Activated naive CD8-positive, alpha-beta T cell treated with anti-CD3 and anti-CD28 coated beads for 36 hours (primary cell): ENCODE results near the gene DENND6A. TPM values are rescaled to one million over a fixed set of nuclear protein-coding genes. Genes with fewer than 3 reads are reported as not detected.

Experiments
- DNase-seq: peaks from one replicate; pipeline ENCODE4 v3.0.0; 2021
- H3K27ac Mint-ChIP-seq: one replicate; pipeline ENCODE4 v1.8.0; 2022; ENCODE audit warnings: mild to moderate bottlenecking, moderate library complexity, mixed read lengths
- H3K27me3 Mint-ChIP-seq: one replicate; pipeline ENCODE4 v1.8.0; 2022; ENCODE audit warnings: mild to moderate bottlenecking, mixed read lengths
- H3K36me3 Mint-ChIP-seq: one replicate; pipeline ENCODE4 v1.8.0; 2021; ENCODE audit warnings: mild to moderate bottlenecking, mixed read lengths
- H3K4me1 Mint-ChIP-seq: one replicate; pipeline ENCODE4 v1.8.0; 2021; ENCODE audit warnings: mixed read lengths
- H3K4me3 Mint-ChIP-seq: one replicate; pipeline ENCODE4 v1.8.0; 2022; ENCODE audit warnings: mild to moderate bottlenecking, moderate library complexity, mixed read lengths
- H3K9me3 Mint-ChIP-seq: one replicate; pipeline ENCODE4 v1.8.0; 2022; ENCODE audit warnings: mixed read lengths
- total RNA-seq, 2 experiments: library from RNA; stranded (reverse); gene quantifications; one replicate each; pipeline ENCODE4 v1.2.3, GENCODE V29; 2021

DENND6A gene
- 10 to 100 TPM in 1 of 2 experiments, 1 to 10 TPM in 1; 9.9 to 11.5 TPM for total RNA-seq

- Mint-ChIP-seq H3K27ac (peak within 1 kb of the TSS; percentile 93), H3K27me3 (no peaks in the 10 kb centered on the region), H3K4me1 (peaks cover 31% of the 10 kb centered on the region), H3K36me3 (peaks cover 7% of the 10 kb centered on the region), H3K9me3 (no peaks in the 10 kb centered on the region), H3K4me3 (peak within 1 kb of the TSS; percentile 92)
- peak; percentile 97 for DNase-seq
Observed at GRCh38 chr3:57692396-57693147, at the start of gene DENND6A. Gene DENND6A (minus strand): TSS chr3:57693077. CDS start chr3:57693018, 59 bp downstream.

- H3K4me3 Mint-ChIP-seq: no peak overlapping the region
- no peaks in the 10 kb centered on the region for H3K36me3 Mint-ChIP-seq
- no peaks in the 10 kb centered on the region for H3K9me3 Mint-ChIP-seq
- no peaks in the 10 kb centered on the region for H3K27me3 Mint-ChIP-seq
- no peaks in the 10 kb centered on the region for H3K4me1 Mint-ChIP-seq
- no peak overlapping the region for H3K27ac Mint-ChIP-seq
- DNase-seq: no peak
Observed at GRCh38 chr3:57740027-57740426, 47.1 kb upstream of the DENND6A start.

- Mint-ChIP-seq H3K4me3 (no peak overlapping the region), H3K27ac (no peak overlapping the region), H3K9me3 (no peaks in the 10 kb centered on the region), H3K4me1 (no peaks in the 10 kb centered on the region), H3K36me3 (no peaks in the 10 kb centered on the region), H3K27me3 (no peaks in the 10 kb centered on the region)
- no peak for DNase-seq
Observed at GRCh38 chr3:57738391-57738790, 45.5 kb upstream of the DENND6A start.

GRCh38 chr3:57737840-57738239, 45.0 kb upstream of the DENND6A start:
- no peaks in the 10 kb centered on the region for H3K9me3 Mint-ChIP-seq
- no peak overlapping the region for H3K27ac Mint-ChIP-seq
- H3K4me1 Mint-ChIP-seq: no peaks in the 10 kb centered on the region
- H3K4me3 Mint-ChIP-seq: no peak overlapping the region
- no peak for DNase-seq
- H3K27me3 Mint-ChIP-seq: no peaks in the 10 kb centered on the region
- no peaks in the 10 kb centered on the region for H3K36me3 Mint-ChIP-seq

- DNase-seq: no peak
- Mint-ChIP-seq H3K4me1 (no peaks in the 10 kb centered on the region), H3K36me3 (no peaks in the 10 kb centered on the region), H3K27ac (no peak overlapping the region), H3K27me3 (no peaks in the 10 kb centered on the region), H3K4me3 (no peak overlapping the region), H3K9me3 (no peaks in the 10 kb centered on the region)
Observed at GRCh38 chr3:57735405-57735804, 42.5 kb upstream of the DENND6A start.

GRCh38 chr3:57733790-57734189, 40.9 kb upstream of the DENND6A start:
- H3K4me1 Mint-ChIP-seq: no peaks in the 10 kb centered on the region
- DNase-seq: no peak
- no peak overlapping the region for H3K27ac Mint-ChIP-seq
- no peaks in the 10 kb centered on the region for H3K9me3 Mint-ChIP-seq
- no peaks in the 10 kb centered on the region for H3K27me3 Mint-ChIP-seq
- H3K4me3 Mint-ChIP-seq: no peak overlapping the region
- H3K36me3 Mint-ChIP-seq: no peaks in the 10 kb centered on the region

- Mint-ChIP-seq H3K4me1 (no peaks in the 10 kb centered on the region), H3K4me3 (no peak overlapping the region), H3K9me3 (no peaks in the 10 kb centered on the region), H3K27me3 (no peaks in the 10 kb centered on the region), H3K27ac (no peak overlapping the region), H3K36me3 (no peaks in the 10 kb centered on the region)
- no peak for DNase-seq
Observed at GRCh38 chr3:57731311-57731710, 38.4 kb upstream of the DENND6A start.

- no peak for DNase-seq
- Mint-ChIP-seq H3K27ac (no peak overlapping the region), H3K9me3 (no peaks in the 10 kb centered on the region), H3K27me3 (no peaks in the 10 kb centered on the region), H3K4me1 (no peaks in the 10 kb centered on the region), H3K36me3 (no peaks in the 10 kb centered on the region), H3K4me3 (no peak overlapping the region)
Observed at GRCh38 chr3:57730682-57731081, 37.8 kb upstream of the DENND6A start.

- Mint-ChIP-seq H3K27ac (no peak overlapping the region), H3K4me3 (no peak overlapping the region)
Observed at GRCh38 chr3:57729334-57730045, 36.6 kb upstream of the DENND6A start.

GRCh38 chr3:57727106-57727505, 34.2 kb upstream of the DENND6A start:
- Mint-ChIP-seq H3K27me3 (no peaks in the 10 kb centered on the region), H3K36me3 (no peaks in the 10 kb centered on the region), H3K4me3 (no peak overlapping the region), H3K4me1 (no peaks in the 10 kb centered on the region), H3K27ac (no peak overlapping the region), H3K9me3 (no peaks in the 10 kb centered on the region)
- no peak for DNase-seq

More at GRCh38 chr3:57729334-57730045, 36.6 kb upstream of the DENND6A start:
- no peaks in the 10 kb centered on the region for H3K36me3 Mint-ChIP-seq
- H3K27me3 Mint-ChIP-seq: no peaks in the 10 kb centered on the region
- H3K4me1 Mint-ChIP-seq: no peaks in the 10 kb centered on the region
- DNase-seq: no peak
- no peaks in the 10 kb centered on the region for H3K9me3 Mint-ChIP-seq

- no peaks in the 10 kb centered on the region for H3K27me3 Mint-ChIP-seq
Observed at GRCh38 chr3:57726397-57726796, 33.5 kb upstream of the DENND6A start.

GRCh38 chr3:57718118-57718517, 25.2 kb upstream of the DENND6A start:
- no peaks in the 10 kb centered on the region for H3K4me1 Mint-ChIP-seq
- H3K36me3 Mint-ChIP-seq: no peaks in the 10 kb centered on the region
- H3K27ac Mint-ChIP-seq: no peak overlapping the region
- no peak overlapping the region for H3K4me3 Mint-ChIP-seq
- H3K9me3 Mint-ChIP-seq: no peaks in the 10 kb centered on the region
- no peaks in the 10 kb centered on the region for H3K27me3 Mint-ChIP-seq
- no peak for DNase-seq

More at GRCh38 chr3:57726397-57726796, 33.5 kb upstream of the DENND6A start:
- DNase-seq: no peak
- Mint-ChIP-seq H3K36me3 (no peaks in the 10 kb centered on the region), H3K9me3 (no peaks in the 10 kb centered on the region), H3K4me1 (no peaks in the 10 kb centered on the region), H3K4me3 (no peak overlapping the region), H3K27ac (no peak overlapping the region)

GRCh38 chr3:57717205-57717868, 24.5 kb upstream of the DENND6A start:
- no peak for DNase-seq
- H3K9me3 Mint-ChIP-seq: no peaks in the 10 kb centered on the region
- no peaks in the 10 kb centered on the region for H3K36me3 Mint-ChIP-seq
- no peaks in the 10 kb centered on the region for H3K27me3 Mint-ChIP-seq
- H3K4me1 Mint-ChIP-seq: no peaks in the 10 kb centered on the region
- H3K27ac Mint-ChIP-seq: no peak overlapping the region
- no peak overlapping the region for H3K4me3 Mint-ChIP-seq

GRCh38 chr3:57715686-57716085, 22.8 kb upstream of the DENND6A start:
- Mint-ChIP-seq H3K36me3 (no peaks in the 10 kb centered on the region), H3K27me3 (no peaks in the 10 kb centered on the region)

GRCh38 chr3:57709559-57709958, 16.7 kb upstream of the DENND6A start:
- Mint-ChIP-seq H3K4me3 (no peak overlapping the region), H3K36me3 (no peaks in the 10 kb centered on the region), H3K9me3 (no peaks in the 10 kb centered on the region), H3K4me1 (no peaks in the 10 kb centered on the region), H3K27me3 (no peaks in the 10 kb centered on the region), H3K27ac (no peak overlapping the region)
- no peak for DNase-seq

More at GRCh38 chr3:57715686-57716085, 22.8 kb upstream of the DENND6A start:
- no peak overlapping the region for H3K27ac Mint-ChIP-seq
- DNase-seq: no peak
- H3K9me3 Mint-ChIP-seq: no peaks in the 10 kb centered on the region
- H3K4me3 Mint-ChIP-seq: no peak overlapping the region
- H3K4me1 Mint-ChIP-seq: no peaks in the 10 kb centered on the region
